Measurements from ENCODE around the gene MATN1. TPM values are rescaled to one million over a fixed set of nuclear protein-coding genes. Genes with fewer than 3 reads are reported as not detected.
"Not testable (repeated sequence)": the region's sequence is repeated elsewhere in the genome, so short reads cannot be mapped to it uniquely, and the experiment has no call there.

Gene MATN1
- total RNA-seq, 4 donors from 2014 or later: 0.98 TPM; not detected in 3

DNA sequence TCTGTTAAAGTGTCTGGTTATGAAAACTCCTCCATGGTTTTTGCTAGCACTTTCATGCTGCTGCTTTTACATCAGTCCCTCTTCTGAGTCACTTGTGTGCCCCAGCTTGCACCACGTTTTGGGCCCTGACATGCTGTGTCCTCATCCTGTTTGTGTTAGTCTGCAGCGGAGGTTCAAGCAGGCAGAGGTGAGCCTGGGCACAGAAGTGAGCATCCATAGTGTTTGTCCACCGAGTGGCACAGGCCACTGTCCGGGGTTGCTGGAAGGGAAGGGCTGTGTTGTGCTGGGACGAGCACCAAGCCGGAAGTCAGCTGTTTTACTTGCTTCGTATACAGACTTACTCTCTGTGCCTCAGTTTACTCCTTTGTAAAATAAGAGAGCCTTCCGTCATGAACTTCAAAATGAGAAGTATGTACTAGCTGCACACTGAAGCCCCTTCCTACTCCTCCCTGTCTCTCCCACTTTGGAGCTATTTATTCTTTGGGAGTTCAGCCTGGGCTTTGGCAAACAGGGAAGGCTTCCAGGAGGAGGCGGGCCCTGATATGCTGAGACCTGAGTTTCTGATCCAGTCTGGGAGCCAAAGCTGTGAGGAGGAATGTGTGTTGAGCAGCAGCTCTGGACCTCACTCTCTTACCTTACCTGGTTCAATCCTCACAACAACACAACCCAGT, 44.9 kb upstream of the MATN1 start:
- Histone ChIP-seq H3K36me3 (no peaks in the 10 kb centered on the region), H3K4me1 (no peaks in the 10 kb centered on the region), H3K4me3 (no peak overlapping the region), H3K9me3 (no peaks in the 10 kb centered on the region), H3K27ac (no peak overlapping the region), H3K27me3 (no peaks in the 10 kb centered on the region)
- TF ChIP-seq EP300 (IDR thresholded peaks at IDR 0.05): no peak
- TF ChIP-seq POLR2AphosphoS5 (IDR thresholded peaks at IDR 0.05): no peak
- no peak for TF ChIP-seq POLR2A (IDR thresholded peaks at IDR 0.05)
- TF ChIP-seq, protein P1, sequence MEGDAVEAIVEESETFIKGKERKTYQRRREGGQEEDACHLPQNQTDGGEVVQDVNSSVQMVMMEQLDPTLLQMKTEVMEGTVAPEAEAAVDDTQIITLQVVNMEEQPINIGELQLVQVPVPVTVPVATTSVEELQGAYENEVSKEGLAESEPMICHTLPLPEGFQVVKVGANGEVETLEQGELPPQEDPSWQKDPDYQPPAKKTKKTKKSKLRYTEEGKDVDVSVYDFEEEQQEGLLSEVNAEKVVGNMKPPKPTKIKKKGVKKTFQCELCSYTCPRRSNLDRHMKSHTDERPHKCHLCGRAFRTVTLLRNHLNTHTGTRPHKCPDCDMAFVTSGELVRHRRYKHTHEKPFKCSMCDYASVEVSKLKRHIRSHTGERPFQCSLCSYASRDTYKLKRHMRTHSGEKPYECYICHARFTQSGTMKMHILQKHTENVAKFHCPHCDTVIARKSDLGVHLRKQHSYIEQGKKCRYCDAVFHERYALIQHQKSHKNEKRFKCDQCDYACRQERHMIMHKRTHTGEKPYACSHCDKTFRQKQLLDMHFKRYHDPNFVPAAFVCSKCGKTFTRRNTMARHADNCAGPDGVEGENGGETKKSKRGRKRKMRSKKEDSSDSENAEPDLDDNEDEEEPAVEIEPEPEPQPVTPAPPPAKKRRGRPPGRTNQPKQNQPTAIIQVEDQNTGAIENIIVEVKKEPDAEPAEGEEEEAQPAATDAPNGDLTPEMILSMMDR (IDR thresholded peaks at IDR 0.05): no peak
- WGBS: 85% methylated on average over 7 of the region's 9 CpGs
- DNase-seq (ENCODE audit: low spot score in 2 of 2): no peak

DNA sequence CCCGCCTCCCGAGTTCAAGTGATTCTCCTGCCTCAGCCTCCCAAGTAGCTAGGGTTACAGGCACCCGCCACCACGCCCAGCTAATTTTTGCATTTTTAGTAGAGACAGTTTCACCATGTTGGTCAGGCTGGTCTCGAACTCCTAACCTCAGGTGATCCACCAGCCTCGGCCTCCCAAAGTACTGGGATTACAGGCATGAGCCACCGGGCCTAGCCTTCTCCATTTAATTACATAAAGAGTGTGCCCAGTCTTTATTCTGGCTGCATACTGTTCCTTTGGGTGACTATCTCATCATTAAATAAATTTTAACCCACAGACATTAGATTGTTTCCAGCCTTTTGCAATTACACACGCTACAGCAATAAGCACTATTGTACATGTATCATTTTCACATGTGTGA, 43.6 kb upstream of the MATN1 start:
- not testable (repeated sequence) for H3K4me1 ChIP-seq; H3K9me3 ChIP-seq; H3K27me3 ChIP-seq; H3K27ac ChIP-seq; H3K36me3 ChIP-seq; H3K4me3 ChIP-seq; DNase-seq (ENCODE audit: low spot score in 2 of 2)
- 94% methylated on average over 8 of the region's 8 CpGs for WGBS

DNA sequence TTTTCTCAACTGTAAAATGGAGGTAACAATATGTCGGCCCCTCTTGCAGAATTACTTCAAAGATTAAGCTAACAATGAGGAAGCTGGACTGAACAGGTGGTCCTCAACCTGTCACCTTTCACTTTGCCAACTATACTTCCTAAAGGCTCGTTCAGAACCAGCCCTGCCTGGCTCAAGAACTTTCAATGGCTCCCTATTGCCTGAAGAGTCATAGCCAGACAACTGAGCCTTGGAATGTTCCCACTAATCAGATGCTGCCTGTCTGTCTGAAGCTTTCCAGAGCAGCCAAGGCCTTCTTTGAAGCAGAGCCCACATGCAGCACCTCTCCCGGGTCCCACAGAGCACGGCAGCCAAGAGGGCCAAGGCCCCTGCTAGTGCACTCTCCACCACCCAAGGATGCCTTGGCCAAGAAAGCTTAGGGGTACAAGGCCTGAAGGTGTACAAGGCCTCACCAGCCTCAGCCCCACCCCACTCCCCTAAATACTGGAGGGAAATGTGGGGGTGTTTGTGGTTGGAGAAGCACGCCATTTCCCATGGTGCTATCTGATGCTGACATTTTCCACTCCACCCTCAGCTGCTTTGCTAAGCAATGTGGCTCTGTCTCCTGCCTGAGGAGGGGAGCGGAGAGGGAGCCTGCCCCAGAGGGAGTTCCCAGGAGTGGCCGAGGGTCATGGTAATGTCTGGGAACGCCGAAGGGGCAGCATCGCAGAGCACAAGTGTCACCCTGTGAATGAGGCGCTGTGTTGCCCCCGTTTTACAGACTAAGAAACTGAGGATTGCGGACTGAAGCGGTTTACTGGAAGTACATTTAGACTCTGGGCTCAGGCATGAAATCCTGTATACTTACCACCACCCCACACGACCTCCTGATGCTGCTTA, 42.4 kb upstream of the MATN1 start:
- H3K27me3 ChIP-seq: no peaks in the 10 kb centered on the region
- no peak for TF ChIP-seq EP300 (IDR thresholded peaks at IDR 0.05)
- TF ChIP-seq POLR2A (IDR thresholded peaks at IDR 0.05): no peak
- TF ChIP-seq POLR2AphosphoS5 (IDR thresholded peaks at IDR 0.05): no peak
- TF ChIP-seq, protein P1 (IDR thresholded peaks at IDR 0.05): no peak
- 76% methylated on average over 15 of the region's 15 CpGs for WGBS
- H3K4me1 ChIP-seq: peaks cover 7% of the 10 kb centered on the region
- no peaks in the 10 kb centered on the region for H3K9me3 ChIP-seq
- no peak for DNase-seq (ENCODE audit: low spot score in 2 of 2)
- no peak overlapping the region for H3K4me3 ChIP-seq
- H3K27ac ChIP-seq: no peak overlapping the region
- no peaks in the 10 kb centered on the region for H3K36me3 ChIP-seq

DNA sequence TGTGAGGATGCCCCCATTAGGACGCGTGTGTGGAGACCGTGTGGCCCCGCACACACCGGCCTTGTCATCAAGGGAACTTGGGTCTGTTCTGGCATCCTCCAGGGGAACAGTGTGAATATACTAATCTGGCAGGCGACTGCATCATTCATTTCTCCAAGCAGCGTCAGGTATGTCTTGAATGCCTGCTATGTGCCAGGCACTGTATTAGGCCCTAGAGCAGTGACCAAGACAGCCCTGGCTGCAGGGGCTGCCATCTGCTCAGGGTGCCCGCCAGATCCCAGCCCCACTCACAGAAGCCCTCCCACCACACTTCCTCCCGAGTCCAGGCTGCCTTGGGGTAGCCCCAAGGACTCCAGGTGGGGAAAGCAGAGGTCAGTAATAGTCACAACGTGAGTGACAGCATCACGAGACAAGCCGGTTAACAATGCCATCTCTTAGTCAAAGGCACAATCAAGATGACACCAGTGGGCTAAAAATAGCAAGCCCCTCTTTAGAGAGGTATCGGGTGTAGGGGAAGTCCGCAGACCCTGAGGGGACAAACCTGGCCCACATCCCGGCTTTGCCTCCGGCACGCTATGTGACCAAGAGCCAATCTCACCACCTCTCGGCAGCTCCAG, 41.7 kb upstream of the MATN1 start:
- peaks cover 8% of the 10 kb centered on the region for H3K4me1 ChIP-seq
- WGBS: 90% methylated on average over 17 of the region's 18 CpGs
- no peak for DNase-seq (ENCODE audit: low spot score in 2 of 2)
- H3K4me3 ChIP-seq: no peak overlapping the region
- H3K36me3 ChIP-seq: no peaks in the 10 kb centered on the region
- H3K27ac ChIP-seq: no peak overlapping the region
- no peaks in the 10 kb centered on the region for H3K9me3 ChIP-seq
- H3K27me3 ChIP-seq: no peaks in the 10 kb centered on the region
- TF ChIP-seq POLR2AphosphoS5 (IDR thresholded peaks at IDR 0.05): no peak
- no peak for TF ChIP-seq POLR2A (IDR thresholded peaks at IDR 0.05)
- TF ChIP-seq, protein P1 (IDR thresholded peaks at IDR 0.05): no peak
- TF ChIP-seq EP300 (IDR thresholded peaks at IDR 0.05): no peak

DNA sequence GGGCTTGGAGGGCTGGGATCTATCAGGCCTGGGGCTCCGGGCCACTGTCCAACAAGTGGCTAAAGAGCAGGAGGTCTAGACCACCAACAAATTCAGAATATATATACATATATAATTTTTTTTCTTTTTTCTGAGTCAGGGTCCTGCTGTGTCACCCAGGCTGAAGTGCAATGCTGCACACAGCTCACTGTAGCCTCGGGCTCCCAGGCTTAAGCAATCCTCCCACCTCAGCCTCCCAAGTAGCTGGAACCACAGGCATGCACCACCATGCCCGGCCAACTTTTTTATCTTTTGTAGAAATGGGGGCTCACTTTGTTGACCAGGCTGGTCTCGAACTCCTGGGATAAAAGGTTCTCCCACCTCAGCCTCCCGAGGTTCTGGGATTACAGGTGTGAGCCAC, 41.0 kb upstream of the MATN1 start:
- TF ChIP-seq POLR2AphosphoS5 (IDR thresholded peaks at IDR 0.05) (no peak), POLR2A (IDR thresholded peaks at IDR 0.05) (no peak), EP300 (IDR thresholded peaks at IDR 0.05) (no peak)
- TF ChIP-seq, protein P1 (IDR thresholded peaks at IDR 0.05): no peak
- H3K4me1 ChIP-seq: peaks cover 8% of the 10 kb centered on the region
- 95% methylated on average over 5 of the region's 5 CpGs for WGBS
- no peak overlapping the region for H3K4me3 ChIP-seq
- no peaks in the 10 kb centered on the region for H3K36me3 ChIP-seq
- no peaks in the 10 kb centered on the region for H3K27me3 ChIP-seq
- no peak for DNase-seq (ENCODE audit: low spot score in 2 of 2)
- no peak overlapping the region for H3K27ac ChIP-seq
- no peaks in the 10 kb centered on the region for H3K9me3 ChIP-seq

Measured in suprapubic skin (tissue), 4 donors.